ENCODE data around the gene ELF3.
A peak's percentile ranks its signal among the peaks of the same experiment; 100 is the strongest.
"Not testable (repeated sequence)": the region's sequence is repeated elsewhere in the genome, so short reads cannot be mapped to it uniquely, and the experiment has no call there.

Gene ELF3

DNA sequence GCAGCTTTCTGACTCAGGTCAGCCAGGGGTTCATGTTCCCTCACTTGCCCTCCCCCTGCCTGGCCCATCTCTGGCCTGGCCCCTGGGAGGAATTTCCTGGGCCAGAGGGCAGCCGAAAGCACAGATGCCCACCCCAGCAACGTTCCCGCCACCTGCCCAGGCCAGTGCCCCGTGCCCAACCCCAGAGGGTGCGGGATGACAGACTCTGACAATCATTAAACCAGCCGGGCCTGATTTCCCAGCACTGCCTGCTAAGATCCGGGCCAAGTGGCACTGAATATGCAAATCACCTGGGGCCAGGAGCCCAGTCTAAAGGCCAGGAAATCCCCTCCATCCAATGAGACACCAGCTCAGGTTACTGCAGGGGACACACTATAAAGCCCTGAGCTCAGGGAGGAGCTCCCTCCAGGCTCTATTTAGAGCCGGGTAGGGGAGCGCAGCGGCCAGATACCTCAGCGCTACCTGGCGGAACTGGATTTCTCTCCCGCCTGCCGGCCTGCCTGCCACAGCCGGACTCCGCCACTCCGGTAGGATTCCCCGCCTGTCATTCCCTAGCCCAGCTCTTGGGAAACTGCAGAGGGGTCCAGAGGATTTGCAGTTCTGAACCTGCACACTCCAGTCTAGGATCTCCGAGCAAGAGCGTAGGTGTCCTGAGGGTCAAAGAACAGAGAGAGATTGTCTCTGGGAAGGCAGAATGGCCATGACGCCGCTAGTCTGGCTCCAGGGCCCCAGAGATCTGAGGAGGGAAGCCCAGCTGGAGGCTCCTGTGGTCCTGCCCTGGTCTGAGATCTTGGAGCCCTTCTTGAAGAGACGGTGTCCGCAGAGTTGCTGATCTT, at the start of gene ELF3:
Gene ELF3 (plus strand): TSS at position 408 of the 836 bp plus-strand sequence. CDS start 550 bp downstream, outside the sequence.
- no peak for DNase-seq

DNA sequence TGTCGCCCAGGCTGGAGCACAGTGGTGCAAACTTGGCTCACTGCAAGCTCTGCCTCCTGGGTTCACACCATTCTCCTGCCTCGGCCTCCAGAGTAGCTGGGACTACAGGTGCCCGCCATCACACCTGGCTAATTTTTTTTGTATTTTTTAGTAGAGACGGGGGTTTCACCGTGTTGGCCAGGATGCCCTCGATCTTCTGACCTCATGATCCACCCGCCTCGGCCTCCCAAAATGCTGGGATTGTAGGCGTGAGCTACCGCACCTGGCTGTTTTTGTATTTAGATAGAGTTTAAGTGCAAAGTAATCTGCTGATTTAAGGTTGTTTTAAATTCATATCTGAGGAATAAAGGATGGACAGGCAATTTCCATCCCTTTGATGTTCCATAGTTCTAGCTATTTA, 48.0 kb upstream of the ELF3 start:
- not testable (repeated sequence) for DNase-seq

DNA sequence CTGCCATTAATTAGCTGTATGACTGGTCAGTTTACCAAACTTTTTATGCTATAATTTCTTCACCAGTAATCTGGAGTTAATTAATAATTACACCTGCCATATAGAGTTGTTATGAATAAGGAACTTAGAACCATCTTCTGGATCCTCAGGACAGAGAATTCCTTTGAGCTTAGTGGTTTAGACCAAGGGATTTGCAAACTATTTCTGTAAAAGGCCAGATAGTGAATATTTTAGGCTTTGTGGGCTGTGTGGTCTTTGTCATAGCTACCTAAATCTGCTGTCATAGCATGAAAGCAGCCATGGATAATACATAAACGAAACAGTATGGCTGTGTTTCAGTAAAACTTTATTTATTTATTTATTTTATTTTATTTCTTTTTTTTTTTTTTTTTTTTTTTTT, 46.1 kb upstream of the ELF3 start:
- no peak for DNase-seq

DNA sequence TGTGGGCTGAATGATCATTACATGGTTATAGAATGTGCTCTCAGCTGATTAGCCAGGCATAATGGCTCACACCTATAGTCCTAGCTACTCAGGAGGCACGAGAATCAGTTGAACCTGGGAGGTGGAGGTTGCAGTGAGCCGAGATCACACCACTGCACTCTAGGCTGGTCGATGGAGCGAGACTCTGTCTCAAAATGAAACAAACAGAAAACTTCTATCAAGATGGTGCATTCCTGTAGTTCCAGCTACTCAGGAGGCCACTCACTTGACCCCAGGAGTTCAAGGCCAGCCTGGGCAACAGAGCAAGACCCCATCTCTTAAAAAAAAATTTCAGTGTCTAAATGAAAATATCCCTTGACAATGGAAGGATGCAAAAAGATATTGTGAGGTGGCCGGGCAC, 44.2 kb upstream of the ELF3 start:
- no peak for DNase-seq

DNA sequence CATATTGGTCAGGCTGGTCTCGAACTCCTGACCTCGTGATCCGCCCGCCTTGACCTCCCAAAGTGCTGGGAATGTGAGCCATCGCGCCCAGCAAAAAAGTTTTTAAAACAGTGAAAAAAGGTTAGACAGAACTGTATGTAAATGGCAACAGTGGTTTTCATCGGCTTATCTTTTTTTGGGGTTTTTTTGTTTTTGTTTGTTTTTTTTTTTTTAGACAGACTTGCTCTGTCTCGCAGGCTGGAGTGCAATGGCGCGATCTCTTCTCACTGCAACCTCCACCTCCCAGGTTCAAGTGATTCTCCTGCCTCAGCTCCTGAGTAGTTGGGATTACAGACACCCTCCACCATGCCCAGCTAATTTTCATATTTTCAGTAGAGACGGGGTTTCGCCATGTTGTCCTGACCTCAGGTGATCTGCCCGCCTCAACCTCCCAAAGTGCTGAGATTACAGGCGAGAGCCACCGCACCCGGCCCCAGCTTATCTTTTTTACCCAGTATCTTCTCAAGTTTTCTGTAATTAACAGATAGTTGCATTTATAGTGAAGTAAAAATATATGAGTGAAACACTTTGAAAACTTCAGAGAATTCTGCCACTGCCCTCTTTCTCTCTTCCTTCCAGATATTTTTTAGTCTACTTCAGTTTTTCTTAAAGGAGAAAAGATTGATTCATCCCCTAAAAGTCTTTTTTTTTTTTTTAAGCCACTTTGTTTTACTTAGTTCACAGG, 42.0 kb upstream of the ELF3 start:
- DNase-seq: no peak

DNA sequence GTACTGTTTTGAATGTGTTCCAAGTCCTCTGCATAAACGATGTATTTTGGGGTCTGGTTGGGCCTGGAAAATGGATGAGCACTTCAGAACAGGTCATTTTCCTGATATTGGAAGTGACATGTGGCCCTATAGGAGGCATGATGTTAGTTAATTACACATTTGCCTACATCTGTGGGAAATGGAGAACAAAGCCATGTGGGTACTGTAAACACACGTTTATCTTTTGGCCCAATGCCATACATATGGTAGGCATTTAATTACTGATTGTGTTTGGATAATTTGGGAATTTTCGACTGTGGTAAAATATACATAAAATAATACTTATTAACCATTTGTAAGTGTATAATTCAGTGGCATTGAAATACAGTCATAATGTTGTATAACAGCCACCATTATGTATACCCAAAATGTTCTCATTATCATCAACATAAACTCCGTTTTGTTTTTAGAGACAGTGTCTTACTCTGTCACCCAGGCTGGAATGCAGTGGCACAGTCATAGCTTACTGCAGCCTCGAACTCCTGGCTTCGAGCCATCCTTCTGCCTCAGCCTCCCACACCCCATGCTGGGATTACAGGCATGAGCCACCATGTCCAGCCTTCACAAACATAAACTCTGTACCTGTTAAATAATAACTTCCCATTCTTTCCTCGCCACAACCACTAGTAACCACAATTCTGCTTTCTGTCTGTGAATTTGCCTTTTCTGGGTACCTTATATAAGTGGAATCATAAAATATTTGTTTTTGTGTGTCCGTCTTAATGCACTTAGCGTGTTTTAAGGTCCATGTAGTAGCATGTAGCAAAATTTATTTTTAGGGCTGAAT, 39.8 kb upstream of the ELF3 start:
- peak in 1 of 56 donors; percentile 32 for DNase-seq

DNA sequence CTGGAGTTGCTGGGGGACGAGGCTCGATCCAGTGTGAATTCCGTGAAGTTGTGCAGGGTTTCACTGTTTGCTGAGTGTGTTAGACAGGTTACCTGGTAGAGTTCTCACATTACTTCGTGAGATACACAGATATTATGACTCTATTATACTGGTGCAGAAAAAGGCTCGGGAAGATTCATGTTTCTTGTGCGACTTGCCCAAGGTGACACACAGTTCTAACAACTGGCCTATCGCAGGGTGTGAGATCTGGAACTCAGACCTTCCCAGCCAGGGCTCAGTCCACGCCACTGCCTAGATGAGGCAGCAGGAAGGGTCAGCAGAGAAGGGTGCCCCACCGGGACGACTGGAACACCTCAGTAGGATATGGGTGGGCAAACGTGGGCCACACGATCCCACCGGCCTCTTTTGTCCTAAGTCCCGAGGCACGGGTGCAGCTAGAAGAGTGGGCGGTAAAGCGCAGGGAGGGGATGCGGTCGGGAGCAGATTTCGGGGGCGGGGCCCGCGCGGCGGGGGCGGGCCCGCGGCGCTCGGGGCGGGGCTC, 28.2 kb upstream of the ELF3 start:
- peak in 32 of 56 donors; percentile 24 to 80 (median 51) for DNase-seq

DNA sequence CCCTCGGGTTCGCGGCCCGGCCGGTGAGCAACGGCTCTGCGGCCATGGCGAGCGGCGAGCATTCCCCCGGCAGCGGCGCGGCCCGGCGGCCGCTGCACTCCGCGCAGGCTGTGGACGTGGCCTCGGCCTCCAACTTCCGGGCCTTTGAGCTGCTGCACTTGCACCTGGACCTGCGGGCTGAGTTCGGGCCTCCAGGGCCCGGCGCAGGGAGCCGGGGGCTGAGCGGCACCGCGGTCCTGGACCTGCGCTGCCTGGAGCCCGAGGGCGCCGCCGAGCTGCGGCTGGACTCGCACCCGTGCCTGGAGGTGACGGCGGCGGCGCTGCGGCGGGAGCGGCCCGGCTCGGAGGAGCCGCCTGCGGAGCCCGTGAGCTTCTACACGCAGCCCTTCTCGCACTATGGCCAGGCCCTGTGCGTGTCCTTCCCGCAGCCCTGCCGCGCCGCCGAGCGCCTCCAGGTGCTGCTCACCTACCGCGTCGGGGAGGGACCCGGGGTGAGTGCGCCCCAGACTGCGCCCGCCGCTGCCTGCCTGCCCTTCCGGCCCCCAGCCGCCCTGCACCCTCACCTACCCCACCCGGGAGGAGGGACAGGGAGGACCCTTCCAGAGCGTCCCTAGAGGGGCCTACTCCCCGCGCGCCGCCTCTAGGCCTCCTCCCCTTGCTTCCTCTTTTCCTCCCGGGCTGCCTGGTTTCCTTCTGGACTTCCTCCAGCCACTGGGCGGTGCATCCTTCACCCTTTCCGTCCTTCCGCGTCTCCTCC, 27.6 kb upstream of the ELF3 start, which contains the start of gene RNPEP:
Gene RNPEP (plus strand): TSS at position 26 of the 757 bp plus-strand sequence. CDS start 19 bp downstream, at position 45.
- peak in 43 of 56 donors; percentile 16 to 72 (median 50) for DNase-seq

DNA sequence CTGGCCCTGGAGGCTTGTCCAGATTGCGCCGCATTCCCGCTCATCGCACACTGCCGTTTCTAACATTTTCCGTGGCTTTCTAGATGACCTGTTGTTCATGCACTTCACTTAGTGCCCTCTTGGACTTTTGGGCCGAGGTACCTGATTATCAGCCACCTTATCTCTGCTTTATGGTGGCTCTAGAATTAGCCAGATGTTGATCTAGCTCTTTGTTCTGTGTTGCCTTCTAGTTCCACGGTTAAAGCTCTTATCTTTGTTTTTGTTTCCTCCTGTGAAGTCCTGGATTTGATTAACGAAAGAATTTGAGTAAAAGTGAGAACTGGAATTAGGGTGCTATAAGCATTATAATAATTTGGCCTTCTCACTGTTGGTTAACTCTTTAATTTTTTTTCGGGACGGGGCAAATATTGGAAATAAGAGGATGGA, 27.0 kb upstream of the ELF3 start:
- no peak for DNase-seq

DNA sequence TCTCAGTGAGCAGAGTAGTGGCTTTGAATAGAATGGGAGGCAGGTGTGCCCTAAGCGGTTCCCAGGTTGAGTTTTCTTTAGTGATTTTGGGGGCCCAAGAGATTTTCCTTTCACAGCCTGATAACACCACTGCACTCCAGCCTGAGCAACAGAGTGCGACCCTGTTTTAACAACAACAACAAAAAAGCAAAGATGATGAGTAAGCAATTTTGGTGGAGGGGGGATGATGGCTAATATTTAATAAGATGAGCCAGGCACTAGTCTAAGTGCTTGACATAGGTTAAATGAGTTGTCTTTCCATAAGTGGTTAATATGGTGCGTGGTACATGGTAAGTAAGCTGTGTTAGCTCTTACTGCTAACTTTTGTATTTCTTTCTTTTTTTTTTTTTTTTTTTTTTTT, 25.9 kb upstream of the ELF3 start:
- no peak for DNase-seq

DNA sequence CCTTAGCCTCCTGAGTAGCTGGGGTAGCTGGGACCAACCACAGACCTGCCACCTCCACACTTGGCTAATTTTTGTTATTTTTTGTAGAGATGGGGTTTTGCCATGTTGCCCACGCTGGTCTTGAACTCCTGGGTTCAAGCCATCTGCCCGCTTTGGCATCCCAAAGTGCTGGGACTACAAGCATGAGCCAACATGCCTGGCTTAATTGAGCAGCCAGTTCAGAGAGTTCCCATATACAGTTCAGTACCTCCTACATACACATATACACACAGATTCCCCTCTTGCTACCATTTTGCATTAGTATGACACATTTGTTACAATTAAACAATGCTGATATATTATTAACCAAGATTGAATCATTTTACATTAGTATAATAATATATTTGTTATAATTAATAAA, 25.0 kb upstream of the ELF3 start:
- no peak for DNase-seq

DNA sequence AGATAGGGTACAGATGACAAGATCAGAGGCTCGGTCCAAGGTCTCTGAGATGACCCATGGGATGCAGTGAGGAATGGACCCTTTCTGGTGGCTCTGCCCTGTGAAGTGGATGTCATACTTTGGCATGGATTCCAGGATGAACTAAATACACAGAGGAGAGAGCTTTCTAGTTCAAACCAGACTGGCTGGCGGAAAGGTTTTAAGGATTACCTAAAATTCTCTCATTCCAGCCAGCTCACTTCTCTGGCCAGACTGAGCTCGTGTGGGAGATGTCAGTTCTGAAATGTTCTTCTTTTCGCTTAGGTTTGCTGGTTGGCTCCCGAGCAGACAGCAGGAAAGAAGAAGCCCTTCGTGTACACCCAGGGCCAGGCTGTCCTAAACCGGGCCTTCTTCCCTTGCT, 21.8 kb upstream of the ELF3 start:
- DNase-seq: no peak

DNA sequence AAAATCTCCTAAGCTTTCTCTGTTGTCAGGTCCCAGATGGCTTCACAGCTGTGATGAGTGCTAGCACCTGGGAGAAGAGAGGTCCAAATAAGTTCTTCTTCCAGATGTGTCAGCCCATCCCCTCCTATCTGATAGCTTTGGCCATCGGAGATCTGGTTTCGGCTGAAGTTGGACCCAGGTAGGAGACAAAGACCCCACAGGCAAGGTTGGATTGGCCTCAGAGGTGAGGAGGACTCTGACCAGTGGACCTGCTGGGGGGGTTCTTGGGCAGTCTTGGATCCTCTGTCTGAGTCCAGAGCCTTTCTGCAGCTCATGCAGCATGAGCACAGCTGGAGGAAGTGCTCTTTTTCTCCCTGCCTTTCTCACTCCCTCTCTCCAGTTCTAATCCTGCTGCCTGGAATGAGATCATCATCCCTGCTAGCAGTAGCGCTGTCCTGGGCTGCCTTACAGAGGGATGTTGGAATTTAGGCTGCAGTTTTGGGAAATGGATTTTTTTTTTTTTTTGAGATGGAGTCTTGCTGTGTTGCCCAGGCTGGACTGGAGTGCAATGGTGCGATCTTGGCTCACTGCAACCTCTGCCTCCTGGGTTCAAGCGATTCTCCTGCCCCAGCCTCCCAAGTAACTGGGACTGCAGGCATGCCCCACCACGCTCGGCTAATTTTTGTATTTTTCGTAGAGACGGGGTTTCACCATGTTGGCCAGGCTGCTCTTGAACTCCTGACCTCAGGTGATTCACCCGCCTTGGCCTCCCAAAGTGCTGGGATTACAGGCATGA, 20.8 kb upstream of the ELF3 start:
- DNase-seq: no peak

DNA sequence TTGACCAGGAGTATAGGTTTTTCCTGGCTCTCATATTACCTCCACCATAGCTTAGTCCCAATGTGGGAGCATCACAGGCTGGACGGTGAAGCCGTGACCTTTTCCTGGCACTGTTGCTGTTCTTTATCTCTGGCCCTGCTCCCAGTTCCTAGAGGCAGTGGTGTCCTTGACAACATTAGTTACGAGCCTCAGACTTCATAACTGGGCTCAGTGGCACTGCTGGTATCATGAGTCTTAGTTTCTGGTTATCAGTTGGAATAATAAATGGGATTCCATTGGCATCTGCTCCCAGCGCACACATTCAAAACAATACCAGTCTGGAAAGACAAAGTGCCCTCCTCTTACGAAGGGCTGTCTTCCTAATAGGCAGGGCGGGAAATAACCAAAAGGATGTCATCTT, 20.0 kb upstream of the ELF3 start:
- no peak for DNase-seq

DNA sequence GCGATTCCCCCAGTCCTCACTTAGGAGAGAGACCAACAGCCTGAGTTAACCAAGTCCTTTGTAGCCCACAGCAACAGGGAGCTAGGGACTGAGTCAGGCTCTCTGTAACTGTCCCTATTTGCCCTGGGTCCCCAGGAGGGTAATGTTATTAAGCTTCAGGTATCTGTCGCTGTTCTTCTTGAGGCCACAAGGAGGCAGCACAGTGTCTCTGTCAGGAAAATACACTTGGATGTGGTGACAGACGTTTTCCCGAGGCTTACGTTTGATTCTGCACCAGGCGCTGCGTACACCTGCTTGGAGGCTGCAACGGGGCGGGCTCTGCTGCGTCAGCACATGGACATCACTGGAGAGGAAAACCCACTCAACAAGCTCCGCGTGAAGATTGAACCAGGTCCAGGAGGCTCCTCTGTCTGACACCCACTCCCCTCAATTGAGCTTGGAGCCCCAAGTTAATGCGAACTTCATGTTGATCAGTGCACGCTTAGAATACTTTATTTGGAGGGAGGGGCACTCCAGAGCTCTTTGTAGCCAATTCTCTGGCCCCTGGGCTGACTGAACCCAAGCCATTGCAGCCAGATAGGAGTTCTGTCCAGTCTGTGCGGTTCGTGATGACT, 10.7 kb upstream of the ELF3 start:
- DNase-seq: peak in 33 of 56 donors; percentile 3 to 62 (median 14)

DNA sequence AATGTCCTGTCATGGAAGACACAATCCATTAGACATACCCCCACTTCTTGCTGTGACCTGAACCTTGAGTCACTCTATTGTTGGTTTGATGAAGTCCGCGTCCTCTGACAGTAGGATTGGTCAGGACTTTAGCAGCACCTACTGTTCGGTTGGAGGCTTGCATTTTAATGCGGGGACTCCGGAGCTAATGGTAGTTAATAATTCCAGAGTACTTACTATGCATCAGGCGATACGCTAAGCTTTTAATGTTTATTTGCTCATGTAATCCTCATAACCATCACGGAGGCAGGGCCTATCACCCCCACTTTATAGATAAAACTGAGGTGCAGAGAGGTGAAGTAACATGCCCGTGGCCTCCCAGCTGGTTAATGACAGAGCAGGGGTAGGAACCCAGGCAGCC, 7.9 kb upstream of the ELF3 start:
- no peak for DNase-seq

DNA sequence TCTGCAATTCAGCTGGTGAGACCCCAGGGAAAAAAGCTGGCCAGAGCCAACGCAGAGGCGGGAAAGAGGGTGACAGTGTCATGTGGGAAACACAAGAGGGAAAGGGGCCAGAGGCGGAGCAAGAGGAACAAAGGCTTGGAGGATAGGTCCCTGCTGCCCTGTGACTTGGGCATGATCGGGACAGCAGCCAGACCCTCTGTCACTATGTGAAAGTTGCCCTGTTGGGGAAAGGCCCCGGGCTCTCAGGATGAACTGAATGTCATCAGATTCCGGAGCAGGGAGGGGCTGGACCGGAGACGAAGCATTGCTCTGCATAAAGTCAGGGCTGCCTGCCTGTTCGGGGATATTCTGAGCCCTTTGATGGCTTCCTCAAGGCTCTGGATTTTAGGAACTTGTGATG, 5.7 kb upstream of the ELF3 start:
- DNase-seq: peak in 24 of 56 donors; percentile 6 to 46 (median 24)

DNA sequence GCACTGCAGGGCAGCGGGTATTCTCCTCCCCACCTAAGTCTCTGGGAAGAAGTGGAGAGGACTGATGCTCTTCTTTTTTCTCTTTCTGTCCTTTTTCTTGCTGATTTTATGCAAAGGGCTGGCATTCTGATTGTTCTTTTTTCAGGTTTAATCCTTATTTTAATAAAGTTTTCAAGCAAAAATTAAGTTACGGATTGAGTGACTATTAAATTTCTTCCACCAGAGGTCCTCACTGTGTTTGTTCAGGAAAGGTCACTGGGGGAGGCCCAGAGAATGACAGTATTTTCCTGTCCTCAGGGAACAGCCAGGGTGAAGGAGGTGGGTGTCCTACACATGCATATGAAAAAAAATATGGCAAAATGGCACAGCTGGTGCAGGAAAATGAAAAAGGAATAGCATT, 4.4 kb upstream of the ELF3 start:
- no peak for DNase-seq

DNA sequence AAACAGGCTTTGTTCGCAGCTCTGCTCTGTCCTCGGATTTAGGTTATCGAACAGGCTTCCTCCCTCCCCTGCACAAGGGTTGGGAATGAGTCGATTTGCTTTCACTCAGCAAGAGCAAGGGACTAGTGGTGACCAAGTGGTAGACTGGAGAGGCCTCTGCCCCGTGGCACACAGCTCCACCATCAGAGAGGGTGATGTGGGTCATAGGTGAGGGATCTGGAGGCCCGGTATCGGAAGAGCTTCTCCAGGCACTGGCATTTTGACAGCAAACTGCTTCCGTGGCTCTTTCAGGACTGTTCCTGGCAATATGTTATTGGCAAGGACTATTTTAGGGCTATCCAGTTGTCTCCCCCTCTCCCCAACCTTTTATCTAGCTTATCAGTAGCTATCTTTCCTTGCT, 3.1 kb upstream of the ELF3 start:
- DNase-seq: no peak

All from nucleus accumbens (tissue), 56 donors.